Measurements from ENCODE around the gene SLC44A5.
"Not testable (repeated sequence)": the region's sequence is repeated elsewhere in the genome, so short reads cannot be mapped to it uniquely, and the experiment has no call there.

The SLC44A5 gene

GRCh38 chr1:75396745-75397144 lies 214.2 kb downstream of the SLC44A5 start:
- Histone ChIP-seq H3K27me3 (ENCODE audit: insufficient read depth, low read depth, severe bottlenecking) (no peaks in the 10 kb centered on the region), H3K27ac (no peak overlapping the region), H3K36me3 (no peaks in the 10 kb centered on the region), H3K9me3 (ENCODE audit: severe bottlenecking) (no peaks in the 10 kb centered on the region), H3K4me3 (ENCODE audit: low read depth, low read length) (no peak overlapping the region)
- no peak for DNase-seq
- TF ChIP-seq CTCF (IDR thresholded peaks at IDR 0.05; ENCODE audit: low read depth, low read length), result no peak

- H3K4me3 ChIP-seq (ENCODE audit: low read depth, low read length), result no peak overlapping the region
Measured at GRCh38 chr1:75396260-75396659, 214.7 kb downstream of the SLC44A5 start.

DNA sequence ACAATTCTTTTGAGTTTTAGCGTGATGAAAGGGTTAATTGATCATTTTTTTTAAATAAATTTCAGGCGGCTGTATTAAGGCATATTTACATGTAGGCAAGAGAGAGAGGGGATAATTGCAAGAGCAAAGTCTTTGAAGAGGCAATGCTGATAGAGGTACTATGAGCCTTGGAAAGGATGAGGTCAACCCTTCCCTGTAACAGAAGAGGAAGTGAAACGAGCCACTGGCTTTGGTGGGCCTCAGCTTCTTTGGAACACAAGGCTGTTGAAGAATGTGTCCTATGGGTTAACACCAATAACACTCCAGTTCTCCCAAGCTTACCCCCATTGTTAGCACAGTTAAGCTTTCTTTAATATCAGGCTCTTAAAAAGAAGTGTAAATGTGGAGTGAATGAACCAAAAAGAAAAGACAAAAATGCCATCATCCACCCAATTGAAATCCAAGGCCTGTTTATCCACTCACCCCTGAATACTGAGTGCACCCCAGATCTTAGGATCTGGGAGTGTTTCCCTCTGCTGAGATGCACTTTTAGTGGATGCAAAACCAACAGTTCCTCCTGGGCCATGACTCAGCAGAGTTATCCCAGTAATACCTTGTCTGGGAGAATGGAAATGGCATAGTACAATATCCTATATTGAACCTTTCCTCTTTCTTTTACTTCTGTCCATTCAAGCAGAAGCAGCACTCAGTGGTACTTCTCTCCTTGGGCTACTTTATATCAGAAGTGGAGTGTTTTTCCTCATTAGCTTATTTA lies 216.4 kb downstream of the SLC44A5 start:
- Histone ChIP-seq H3K36me3 (no peaks in the 10 kb centered on the region), H3K27me3 (ENCODE audit: insufficient read depth, low read depth, severe bottlenecking) (no peaks in the 10 kb centered on the region), H3K27ac (no peak overlapping the region), H3K9me3 (ENCODE audit: severe bottlenecking) (no peaks in the 10 kb centered on the region), H3K4me3 (ENCODE audit: low read depth, low read length) (no peak overlapping the region)
- no peak for TF ChIP-seq CTCF (IDR thresholded peaks at IDR 0.05; ENCODE audit: low read depth, low read length)
- no peak for DNase-seq

More at GRCh38 chr1:75396260-75396659, 214.7 kb downstream of the SLC44A5 start:
- Histone ChIP-seq H3K36me3 (no peaks in the 10 kb centered on the region), H3K27me3 (ENCODE audit: insufficient read depth, low read depth, severe bottlenecking) (no peaks in the 10 kb centered on the region), H3K27ac (no peak overlapping the region), H3K9me3 (ENCODE audit: severe bottlenecking) (no peaks in the 10 kb centered on the region)
- no peak for TF ChIP-seq CTCF (IDR thresholded peaks at IDR 0.05; ENCODE audit: low read depth, low read length)
- DNase-seq, result no peak

- H3K27me3 ChIP-seq (ENCODE audit: insufficient read depth, low read depth, severe bottlenecking), result no peaks in the 10 kb centered on the region
- H3K36me3 ChIP-seq, result no peaks in the 10 kb centered on the region
- no peaks in the 10 kb centered on the region for H3K9me3 ChIP-seq (ENCODE audit: severe bottlenecking)
- H3K27ac ChIP-seq, result no peak overlapping the region
- no peak for DNase-seq
- no peak for TF ChIP-seq CTCF (IDR thresholded peaks at IDR 0.05; ENCODE audit: low read depth, low read length)
- H3K4me3 ChIP-seq (ENCODE audit: low read depth, low read length), result no peak overlapping the region
Measured at GRCh38 chr1:75392278-75392677, 218.6 kb downstream of the SLC44A5 start.

DNA sequence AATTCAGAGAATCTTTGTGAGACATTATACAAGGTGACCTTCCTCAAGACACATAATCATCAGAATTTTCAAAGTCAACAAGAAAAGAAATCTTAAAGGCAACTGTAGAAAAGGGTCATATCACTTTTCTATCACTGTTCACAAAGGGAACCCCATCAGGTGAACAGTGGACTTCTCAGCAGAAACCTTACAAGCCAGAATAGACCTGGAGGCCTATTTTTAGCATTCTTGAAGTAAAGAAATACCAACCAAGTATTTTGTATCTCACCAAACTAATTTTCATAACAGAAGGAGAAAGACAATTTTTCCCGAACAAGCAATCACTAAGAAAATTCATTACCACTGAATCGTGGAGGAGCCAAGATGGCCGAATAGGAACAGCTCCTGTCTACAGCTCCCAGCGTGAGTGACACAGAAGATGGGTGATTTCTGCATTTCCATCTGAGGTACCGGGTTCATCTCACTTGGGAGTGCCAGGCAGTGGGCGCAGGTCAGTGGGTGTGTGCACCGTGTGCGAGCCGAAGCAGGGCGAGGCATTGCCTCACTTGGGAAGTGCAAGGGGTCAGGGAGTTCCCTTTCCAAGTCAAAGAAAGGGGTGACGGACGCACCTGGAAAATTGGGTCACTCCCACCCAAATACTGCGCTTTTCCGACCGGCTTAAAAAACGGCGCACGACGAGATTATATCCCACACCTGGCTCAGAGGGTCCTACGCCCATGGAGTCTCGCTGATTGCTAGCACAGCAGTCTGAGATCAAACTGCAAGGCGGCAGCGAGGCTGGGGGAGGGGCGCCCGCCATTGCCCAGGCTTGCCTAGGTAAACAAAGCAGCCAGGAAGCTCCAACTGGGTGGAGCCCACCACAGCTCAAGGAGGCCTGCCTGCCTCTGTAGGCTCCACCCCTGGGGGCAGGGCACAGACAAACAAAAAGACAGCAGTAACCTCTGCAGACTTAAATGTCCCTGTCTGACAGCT lies 235.2 kb downstream of the SLC44A5 start:
- H3K27ac ChIP-seq; H3K9me3 ChIP-seq (ENCODE audit: severe bottlenecking); H3K36me3 ChIP-seq; H3K4me3 ChIP-seq (ENCODE audit: low read depth, low read length); DNase-seq; H3K27me3 ChIP-seq (ENCODE audit: insufficient read depth, low read depth, severe bottlenecking): not testable (repeated sequence)

DNA sequence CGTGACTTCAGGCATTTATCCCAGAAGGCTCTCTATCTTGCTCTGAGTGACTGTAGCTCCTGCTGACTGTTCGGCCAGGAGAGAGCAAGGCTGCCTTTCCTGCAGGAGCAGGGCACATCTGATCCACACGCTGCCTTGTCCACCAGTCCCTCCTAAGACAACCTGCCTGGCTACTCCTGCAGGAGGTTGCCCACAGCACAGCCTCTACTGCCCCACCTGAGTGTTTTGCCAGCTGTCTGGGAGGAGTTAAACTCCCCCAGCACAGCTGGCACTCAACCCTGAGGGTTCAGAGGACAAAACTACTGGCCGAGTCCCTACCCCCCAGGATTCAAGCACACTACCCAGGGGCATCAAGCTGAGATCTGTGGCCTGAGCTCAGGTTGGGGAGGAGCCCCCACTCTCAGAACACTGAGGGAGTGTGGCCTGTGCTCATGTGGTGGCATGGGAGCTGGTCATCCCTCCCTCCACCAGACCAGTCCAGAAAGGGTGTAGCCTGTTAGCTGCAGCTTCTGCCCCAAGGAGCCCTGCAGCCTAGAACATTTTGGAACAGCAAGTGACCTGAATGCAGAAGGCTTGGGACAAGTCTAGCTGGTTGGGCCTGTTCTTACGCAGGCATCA lies 237.3 kb downstream of the SLC44A5 start:
- Histone ChIP-seq H3K27ac (no peak overlapping the region), H3K27me3 (ENCODE audit: insufficient read depth, low read depth, severe bottlenecking) (no peaks in the 10 kb centered on the region), H3K36me3 (no peaks in the 10 kb centered on the region), H3K4me3 (ENCODE audit: low read depth, low read length) (no peak overlapping the region), H3K9me3 (ENCODE audit: severe bottlenecking) (no peaks in the 10 kb centered on the region)
- DNase-seq, result no peak
- no peak for TF ChIP-seq CTCF (IDR thresholded peaks at IDR 0.05; ENCODE audit: low read depth, low read length)
